Right lobe of liver (tissue), 6 donors: ENCODE measurements around the gene MAP4K2. TPM values are rescaled to one million over a fixed set of nuclear protein-coding genes. Genes with fewer than 3 reads are reported as not detected.

Experiments used
- ATAC-seq, 4 donors: fragments of 200-7000 bp; cut with Tn5 transposase; one replicate each; pipeline ENCODE4 v1.9.1; 2020; ENCODE audit warnings: mild to moderate bottlenecking in 4 of 4, moderate library complexity in 4 of 4
- DNase-seq, 3 donors: peaks; one replicate each; pipeline ENCODE4 v3.0.0-alpha.2; 2020
- H3K27ac ChIP-seq, 3 donors: fragments of 200-600 bp; one replicate each; pipeline ENCODE4 v1.8.0; 2022
- H3K27me3 ChIP-seq, 2 donors: fragments of 200-600 bp; one replicate each; pipeline ENCODE4 v1.8.0; 2022
- H3K36me3 ChIP-seq, 4 donors: fragments of 200-600 bp; sonication (generic) in 1 of 4; one replicate each; pipeline versions ENCODE4 v1.5.1 to v1.8.0; 2017 to 2022; ENCODE audit warnings: control low read depth in 1 of 4
- H3K4me1 ChIP-seq, 4 donors: fragments of 200-600 bp; sonication (generic) in 1 of 4; one replicate each; pipeline versions ENCODE4 v1.5.1 to v1.8.0; 2017 to 2022; ENCODE audit warnings: control low read depth in 1 of 4
- H3K4me3 ChIP-seq, 3 donors: fragments of 200-600 bp; one replicate each; pipeline ENCODE4 v1.8.0; 2022
- H3K9me3 ChIP-seq, 4 donors: fragments of 200-600 bp; sonication (generic) in 1 of 4; one replicate each; pipeline versions ENCODE4 v1.5.1 to v1.8.0; 2017 to 2022; ENCODE audit warnings: control low read depth in 1 of 4
- CTCF ChIP-seq, 4 donors: fragments of 200-600 bp in 3 of 4; fragments of 450-650 bp in 1 of 4; IDR thresholded peaks; one replicate each; pipeline versions ENCODE4 v1.5.1 to v1.8.0; 2016 to 2022; ENCODE audit warnings: antibody characterized with exemption in 4 of 4, mild to moderate bottlenecking in 2 of 4
- POLR2A ChIP-seq: fragments of 450-650 bp; IDR thresholded peaks from one replicate; pipeline ENCODE4 v1.6.1; 2017; ENCODE audit warnings: antibody characterized with exemption, mild to moderate bottlenecking
- WGBS: methylation state at CpG from one replicate; pipeline ENCODE4 v1.1.6; 2018; ENCODE audit warnings: low coverage, low lambda C conversion rate; ENCODE audit not compliant: insufficient coverage; ENCODE audit errors: missing lambda C conversion rate; 5-methylcytosine and 5-hydroxymethylcytosine counted together
- intact Hi-C, 2 donors: fragments of 100-400 bp; cut with DNase I; formaldehyde crosslinking; loops; one replicate each; pipeline versions ENCODE4 v1.11.2 to v1.14.1; 2022
- total RNA-seq, 6 experiments: library from RNA; depleted of rRNA in 2 of 6; stranded (reverse); fragments of >200 nt in 2 of 6; fragmentation: NEBNext Ultra II Directional in 3 of 6; extraction: Animal tissue kit (Norgen Biotek cat#: 25700) in 3 of 6; gene quantifications; one replicate each; pipeline versions ENCODE4 v1.1.0 to v1.2.4, GENCODE V29; 2016 to 2023
- donor health status: DM: no; HTN: yes; CAD: no.
- donor health status: DM: no; HTN: no; CAD: no.
- donor health status: DM: no; HTN: no; CAD: no.
- donor health status: DM: no; HTN: yes; CAD: no.
- donor health status: DM: no; HTN: yes; CAD: no.

MAP4K2 gene
- total RNA-seq, 6 experiments from 2014 or later = 3.4 to 14.7 (median 4.8) TPM

DNA sequence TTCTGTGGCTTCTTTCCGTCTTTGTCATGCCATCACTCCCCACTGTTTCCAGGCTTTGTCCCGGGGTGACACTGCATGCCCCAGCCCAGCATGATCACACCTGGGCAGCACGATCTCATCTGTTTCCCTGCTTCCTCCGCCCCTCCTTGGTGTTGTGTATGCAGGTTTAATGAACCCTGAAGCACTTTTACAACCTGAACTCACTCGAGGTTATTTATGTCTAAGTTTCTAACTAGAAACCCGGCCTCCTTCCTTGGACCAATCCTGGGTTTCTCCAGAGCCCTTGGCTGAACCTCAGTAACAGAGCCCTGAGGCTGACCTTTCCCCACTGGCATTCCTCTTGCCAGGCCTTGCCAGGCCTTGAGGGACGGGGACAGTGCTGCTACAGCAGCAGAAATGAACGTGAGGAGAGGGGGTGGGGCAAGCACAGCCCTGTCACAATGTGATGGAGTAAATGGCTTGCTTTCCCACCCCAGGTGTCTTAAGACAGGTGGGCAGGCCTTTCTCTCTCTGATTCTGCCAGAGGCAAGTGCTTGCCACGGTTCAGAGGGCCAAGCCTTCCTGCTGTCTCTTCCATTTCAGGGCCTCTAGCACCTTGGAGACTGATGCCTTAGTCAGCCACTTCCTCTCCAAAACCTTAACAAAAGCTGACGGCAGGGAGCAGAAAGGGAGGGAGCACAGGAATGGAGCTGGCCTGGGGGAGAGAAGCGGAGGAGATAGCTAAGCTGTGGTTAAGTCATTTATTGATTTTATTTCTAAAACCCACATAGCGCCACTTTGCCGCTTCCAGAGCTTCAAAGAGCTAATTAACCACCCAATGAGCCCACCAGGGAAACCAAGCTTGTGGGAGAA lies 40.1 kb downstream of the MAP4K2 start:
- TF ChIP-seq POLR2A = no peak
- no peak for TF ChIP-seq CTCF (IDR thresholded peaks at IDR 0.05)
- ATAC-seq (no peak), DNase-seq (peak in 1 of 3 donors; percentile 2)
- Histone ChIP-seq H3K27ac (no peak overlapping the region), H3K36me3 (peaks cover 19 to 50% (median 29%) of the 10 kb centered on the region in 4 donors), H3K4me3 (no peak overlapping the region), H3K27me3 (no peaks in the 10 kb centered on the region), H3K4me1 (no peaks in the 10 kb centered on the region), H3K9me3 (no peaks in the 10 kb centered on the region)
- intact Hi-C loops = loop anchor here in 1 of 2 donors (10.0 kb wide), 1 partner anchor 78 kb away; no protein-coding TSS in a partner anchor
- WGBS = 44% methylated on average over 11 of the region's 13 CpGs

DNA sequence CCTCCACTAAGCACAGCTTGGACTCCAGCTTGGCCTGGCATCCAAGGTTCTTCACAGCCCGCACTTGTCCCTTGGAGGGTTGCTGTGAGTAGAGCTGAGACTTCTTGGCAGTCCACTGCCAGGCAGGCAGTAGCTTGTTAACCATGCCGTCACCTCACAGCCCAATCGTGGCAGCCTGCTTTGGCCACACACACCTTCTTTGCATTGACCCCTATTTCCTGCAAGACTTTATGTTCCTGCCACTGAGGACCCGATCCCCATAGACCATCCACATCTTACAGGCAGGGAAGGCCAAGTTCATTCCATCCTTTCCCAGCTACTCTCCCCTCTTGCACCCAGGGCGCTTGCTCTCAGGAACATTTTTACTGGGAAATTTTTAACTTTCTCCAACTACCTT lies 40.7 kb downstream of the MAP4K2 start:
- Histone ChIP-seq H3K9me3 (no peaks in the 10 kb centered on the region), H3K27ac (no peak overlapping the region), H3K27me3 (no peaks in the 10 kb centered on the region), H3K4me1 (no peaks in the 10 kb centered on the region), H3K36me3 (peaks cover 14 to 44% (median 24%) of the 10 kb centered on the region in 4 donors), H3K4me3 (no peak overlapping the region)
- TF ChIP-seq POLR2A (no peak), CTCF (IDR thresholded peaks at IDR 0.05) (no peak)
- DNase-seq = no peak
- intact Hi-C loops = loop anchor here in 1 of 2 donors (10.0 kb wide), 1 partner anchor 77 kb away; no protein-coding TSS in a partner anchor
- WGBS = 85% methylated on average over 2 of the region's 5 CpGs
- no peak for ATAC-seq

- no peak for DNase-seq
- Histone ChIP-seq H3K27me3 (no peaks in the 10 kb centered on the region), H3K9me3 (no peaks in the 10 kb centered on the region), H3K36me3 (peaks cover 6 to 31% (median 15%) of the 10 kb centered on the region in 4 donors), H3K27ac (no peak overlapping the region), H3K4me3 (no peak overlapping the region), H3K4me1 (no peaks in the 10 kb centered on the region)
- WGBS = 63% methylated on average over 5 of the region's 7 CpGs
- intact Hi-C loops = loop anchor here in 1 of 2 donors (10.0 kb wide), 1 partner anchor 76 kb away; no protein-coding TSS in a partner anchor
- peak in 1 of 4 donors; percentile 2 for ATAC-seq
- TF ChIP-seq CTCF (IDR thresholded peaks at IDR 0.05) (no peak), POLR2A (no peak)
These were observed 42.1 kb downstream of the MAP4K2 start for GRCh38 chr11:64760759-64761420.

- Histone ChIP-seq H3K4me1 (no peaks in the 10 kb centered on the region), H3K27me3 (no peaks in the 10 kb centered on the region), H3K27ac (no peak within 1 kb of the TSS), H3K36me3 (peaks cover 0 to 23% (median 8%) of the 10 kb centered on the region in 4 donors), H3K9me3 (no peaks in the 10 kb centered on the region), H3K4me3 (no peak within 1 kb of the TSS)
- ATAC-seq = peak; percentile 22 to 29 (median 26)
- TF ChIP-seq CTCF (IDR thresholded peaks at IDR 0.05) (no peak), POLR2A (no peak)
- intact Hi-C loops = loop anchor here in 1 of 2 donors (10.0 kb wide), 1 partner anchor 75 kb away; no protein-coding TSS in a partner anchor
- peak in 2 of 3 donors; percentile 26 to 48 for DNase-seq
- WGBS = 41% methylated on average over 5 of the region's 24 CpGs
These were observed 43.0 kb downstream of the MAP4K2 start, which contains the start of gene PYGM for GRCh38 chr11:64759722-64760719. PYGM (minus strand) TSS chr11:64759974; CDS start chr11:64759898, 76 bp downstream.
